ENCODE measurements around the gene VAV2.

VAV2 gene

GRCh38 chr9:133813749-133814585 lies 178.2 kb downstream of the VAV2 start:
- no peak overlapping the region for H3K4me3 ChIP-seq (ENCODE audit: low read depth, low read length)
- TF ChIP-seq CTCF (IDR thresholded peaks at IDR 0.05; ENCODE audit: low read depth, low read length) = no peak

- no peak for TF ChIP-seq CTCF (IDR thresholded peaks at IDR 0.05; ENCODE audit: low read depth, low read length)
- no peak overlapping the region for H3K4me3 ChIP-seq (ENCODE audit: low read depth, low read length)
Observed at GRCh38 chr9:133812941-133813748, 179.0 kb downstream of the VAV2 start.

- no peak for TF ChIP-seq CTCF (IDR thresholded peaks at IDR 0.05; ENCODE audit: low read depth, low read length)
- H3K4me3 ChIP-seq (ENCODE audit: low read depth, low read length) = no peak overlapping the region
Observed at GRCh38 chr9:133812077-133812868, 179.9 kb downstream of the VAV2 start.

- H3K4me3 ChIP-seq (ENCODE audit: low read depth, low read length) = no peak overlapping the region
Observed at GRCh38 chr9:133811471-133811870, 180.7 kb downstream of the VAV2 start.

GRCh38 chr9:133810556-133811195 lies 181.4 kb downstream of the VAV2 start:
- no peak overlapping the region for H3K4me3 ChIP-seq (ENCODE audit: low read depth, low read length)
- no peak for TF ChIP-seq CTCF (IDR thresholded peaks at IDR 0.05; ENCODE audit: low read depth, low read length)

More at GRCh38 chr9:133811471-133811870, 180.7 kb downstream of the VAV2 start:
- no peak for TF ChIP-seq CTCF (IDR thresholded peaks at IDR 0.05; ENCODE audit: low read depth, low read length)

- no peak overlapping the region for H3K4me3 ChIP-seq (ENCODE audit: low read depth, low read length)
- no peak for TF ChIP-seq CTCF (IDR thresholded peaks at IDR 0.05; ENCODE audit: low read depth, low read length)
Observed at GRCh38 chr9:133809335-133809734, 182.8 kb downstream of the VAV2 start.
